ENCODE data around the gene C2orf49.

GRCh38 chr2:105387225-105387624, 49.9 kb downstream of the C2orf49 start:
- TF ChIP-seq CTCF (IDR thresholded peaks at IDR 0.05), result no peak
- TF ChIP-seq POLR2A (IDR thresholded peaks at IDR 0.05; ENCODE audit: low read depth), result no peak
- TF ChIP-seq EP300 (IDR thresholded peaks at IDR 0.05), result no peak

Measured in esophagus muscularis mucosa (tissue), 4 donors.